ENCODE data around the gene CHN1. TPM values are rescaled to one million over a fixed set of nuclear protein-coding genes. Genes with fewer than 3 reads are reported as not detected.

The CHN1 gene
- total and polyA plus RNA-seq, 2 experiments from 2014 or later, result 64.3 to 70.8 TPM

GRCh38 chr2:174859563-174860169 lies 145.5 kb downstream of the CHN1 start:
- Histone ChIP-seq H3K27me3 (no peaks in the 10 kb centered on the region), H3K4me1 (ENCODE audit: low read depth) (peaks cover 27% of the 10 kb centered on the region), H3K36me3 (no peaks in the 10 kb centered on the region), H3K27ac (peak overlapping the region; percentile 71), H3K9me3 (ENCODE audit: low read depth) (no peaks in the 10 kb centered on the region), H3K4me3 (no peak overlapping the region)
- DNase-seq (ENCODE audit: low read depth in 1 of 2, low spot score in 1 of 2), result no peak
- no peak for TF ChIP-seq CTCF (IDR thresholded peaks at IDR 0.05; ENCODE audit: low read depth, low read length)

- peaks cover 35% of the 10 kb centered on the region for H3K4me1 ChIP-seq (ENCODE audit: low read depth)
- no peak for TF ChIP-seq CTCF (IDR thresholded peaks at IDR 0.05; ENCODE audit: low read depth, low read length)
- H3K36me3 ChIP-seq, result no peaks in the 10 kb centered on the region
- H3K27me3 ChIP-seq, result no peaks in the 10 kb centered on the region
- H3K9me3 ChIP-seq (ENCODE audit: low read depth), result no peaks in the 10 kb centered on the region
- H3K27ac ChIP-seq, result no peak overlapping the region
- no peak for DNase-seq (ENCODE audit: low read depth in 1 of 2, low spot score in 1 of 2)
- H3K4me3 ChIP-seq, result no peak overlapping the region
Observed at GRCh38 chr2:174858745-174859144, 146.4 kb downstream of the CHN1 start.

- peaks cover 35% of the 10 kb centered on the region for H3K4me1 ChIP-seq (ENCODE audit: low read depth)
- peak overlapping the region; percentile 59 for H3K27ac ChIP-seq
- DNase-seq (ENCODE audit: low read depth in 1 of 2, low spot score in 1 of 2), result peak in 1 of 2 donors; percentile 23
- H3K36me3 ChIP-seq, result no peaks in the 10 kb centered on the region
- no peak overlapping the region for H3K4me3 ChIP-seq
- no peaks in the 10 kb centered on the region for H3K9me3 ChIP-seq (ENCODE audit: low read depth)
- TF ChIP-seq CTCF (IDR thresholded peaks at IDR 0.05; ENCODE audit: low read depth, low read length), result no peak
- H3K27me3 ChIP-seq, result no peaks in the 10 kb centered on the region
Observed at GRCh38 chr2:174856447-174856846, 148.7 kb downstream of the CHN1 start.

- Histone ChIP-seq H3K27ac (peak overlapping the region; percentile 70), H3K36me3 (no peaks in the 10 kb centered on the region), H3K4me1 (ENCODE audit: low read depth) (peaks cover 35% of the 10 kb centered on the region), H3K9me3 (ENCODE audit: low read depth) (no peaks in the 10 kb centered on the region), H3K4me3 (peak overlapping the region; percentile 33), H3K27me3 (no peaks in the 10 kb centered on the region)
- no peak for TF ChIP-seq CTCF (IDR thresholded peaks at IDR 0.05; ENCODE audit: low read depth, low read length)
- DNase-seq (ENCODE audit: low read depth in 1 of 2, low spot score in 1 of 2), result peak; percentile 83 to 95
Observed at GRCh38 chr2:174846941-174847938, 157.9 kb downstream of the CHN1 start.

- peak overlapping the region; percentile 70 for H3K27ac ChIP-seq
- H3K36me3 ChIP-seq, result no peaks in the 10 kb centered on the region
- no peaks in the 10 kb centered on the region for H3K27me3 ChIP-seq
- H3K4me1 ChIP-seq (ENCODE audit: low read depth), result peaks cover 45% of the 10 kb centered on the region
- H3K9me3 ChIP-seq (ENCODE audit: low read depth), result no peaks in the 10 kb centered on the region
- H3K4me3 ChIP-seq, result peak overlapping the region; percentile 33
- no peak for TF ChIP-seq CTCF (IDR thresholded peaks at IDR 0.05; ENCODE audit: low read depth, low read length)
- peak in 1 of 2 donors; percentile 23 for DNase-seq (ENCODE audit: low read depth in 1 of 2, low spot score in 1 of 2)
Observed at GRCh38 chr2:174846218-174846617, 159.0 kb downstream of the CHN1 start.

All from cardiac muscle cell (in vitro differentiated cells and primary cell).